NOMO-1 treated with dmso at 0.1 percent for 144 hours (cell line): ENCODE results near the gene CHFR.
"Not testable (repeated sequence)": the region's sequence is repeated elsewhere in the genome, so short reads cannot be mapped to it uniquely, and the experiment has no call there.

Experiments
- DNase-seq: peaks from one replicate; lab custom pipeline; 2025; ENCODE audit not compliant: unreplicated experiment; lab: John Stamatoyannopoulos, UW

Gene CHFR

GRCh38 chr12:132874620-132875019, 12.8 kb downstream of the CHFR start:
- DNase-seq = not testable (repeated sequence)

GRCh38 chr12:132874175-132874574, 13.2 kb downstream of the CHFR start:
- no peak for DNase-seq

GRCh38 chr12:132873724-132874123, 13.7 kb downstream of the CHFR start:
- no peak for DNase-seq

- no peak for DNase-seq
These were observed 14.4 kb downstream of the CHFR start for GRCh38 chr12:132872975-132873421.

- no peak for DNase-seq
These were observed 15.1 kb downstream of the CHFR start for GRCh38 chr12:132872073-132872855.

GRCh38 chr12:132869551-132869950, 17.9 kb downstream of the CHFR start:
- no peak for DNase-seq

- no peak for DNase-seq
These were observed 21.1 kb downstream of the CHFR start for GRCh38 chr12:132866251-132866828.

GRCh38 chr12:132861558-132861957, 25.8 kb downstream of the CHFR start:
- DNase-seq = no peak

- DNase-seq = no peak
These were observed 28.6 kb downstream of the CHFR start for GRCh38 chr12:132858718-132859266.

- not testable (repeated sequence) for DNase-seq
These were observed 30.4 kb downstream of the CHFR start for GRCh38 chr12:132857019-132857418.

GRCh38 chr12:132856581-132856980, 30.8 kb downstream of the CHFR start:
- no peak for DNase-seq

GRCh38 chr12:132855211-132855610, 32.2 kb downstream of the CHFR start:
- not testable (repeated sequence) for DNase-seq

GRCh38 chr12:132853285-132854092, 33.9 kb downstream of the CHFR start:
- no peak for DNase-seq

- no peak for DNase-seq
These were observed 34.9 kb downstream of the CHFR start for GRCh38 chr12:132852496-132852895.

GRCh38 chr12:132851465-132851864, 35.9 kb downstream of the CHFR start:
- no peak for DNase-seq

GRCh38 chr12:132850291-132850690, 37.1 kb downstream of the CHFR start:
- DNase-seq = no peak

GRCh38 chr12:132848521-132848920, 38.9 kb downstream of the CHFR start:
- DNase-seq = no peak

GRCh38 chr12:132847363-132848356, 39.7 kb downstream of the CHFR start:
- DNase-seq = no peak

- not testable (repeated sequence) for DNase-seq
These were observed 42.7 kb downstream of the CHFR start for GRCh38 chr12:132844681-132845080.

- no peak for DNase-seq
These were observed 44.9 kb downstream of the CHFR start for GRCh38 chr12:132842449-132843045.
